Endodermal cell (in vitro differentiated cells): ENCODE measurements around the gene GNAQ. TPM values are rescaled to one million over a fixed set of nuclear protein-coding genes. Genes with fewer than 3 reads are reported as not detected.

Experiments used
- DNase-seq: peaks from one replicate; pipeline ENCODE4 v3.0.0-alpha.2; 2017
- H3K27ac ChIP-seq: 2 replicates; pipeline ENCODE4 v1.5.1; 2013; ENCODE audit warnings: mild to moderate bottlenecking, low read depth, low read length, moderate library complexity
- H3K27me3 ChIP-seq: 2 replicates; pipeline ENCODE4 v1.6.1; 2013; ENCODE audit warnings: mild to moderate bottlenecking, low read length, moderate library complexity; ENCODE audit not compliant: insufficient read depth, control insufficient read depth, poor library complexity, severe bottlenecking
- H3K36me3 ChIP-seq: 2 replicates; pipeline ENCODE4 v1.7.0; 2013; ENCODE audit warnings: mild to moderate bottlenecking, low read length, moderate library complexity; ENCODE audit not compliant: control insufficient read depth, insufficient read depth
- H3K4me1 ChIP-seq: one replicate; pipeline ENCODE4 v1.7.0; 2013; ENCODE audit warnings: low read length; ENCODE audit not compliant: control insufficient read depth, insufficient read depth
- H3K4me3 ChIP-seq: 2 replicates; pipeline ENCODE4 v1.5.1; 2013; ENCODE audit warnings: mild to moderate bottlenecking, low read length, moderate library complexity
- H3K9ac ChIP-seq: 2 replicates; pipeline ENCODE4 v1.6.1; 2013; ENCODE audit warnings: mild to moderate bottlenecking, low read length, moderate library complexity; ENCODE audit not compliant: poor library complexity, severe bottlenecking; ENCODE audit errors: extremely low read depth
- H3K9me3 ChIP-seq: 2 replicates; pipeline ENCODE4 v1.6.1; 2013; ENCODE audit warnings: mild to moderate bottlenecking, low read length, moderate library complexity; ENCODE audit not compliant: control insufficient read depth
- H3K27ac Mint-ChIP-seq: 2 replicates; pipeline ENCODE4 v1.8.0; 2020; ENCODE audit warnings: mixed read lengths
- H3K27me3 Mint-ChIP-seq: 2 replicates; pipeline ENCODE4 v1.8.0; 2021; ENCODE audit warnings: mild to moderate bottlenecking, mixed read lengths; ENCODE audit not compliant: insufficient read depth
- H3K36me3 Mint-ChIP-seq: 2 replicates; pipeline ENCODE4 v1.8.0; 2020; ENCODE audit warnings: low read depth, mixed read lengths
- H3K4me1 Mint-ChIP-seq: 2 replicates; pipeline ENCODE4 v1.8.0; 2020; ENCODE audit warnings: mixed read lengths
- H3K4me3 Mint-ChIP-seq: 2 replicates; pipeline ENCODE4 v1.8.0; 2020; ENCODE audit warnings: mild to moderate bottlenecking, moderate library complexity, mixed read lengths
- H3K9me3 Mint-ChIP-seq: 2 replicates; pipeline ENCODE4 v1.8.0; 2020; ENCODE audit warnings: mild to moderate bottlenecking, mixed read lengths
- WGBS, 2 experiments: methylation state at CpG; one replicate each; pipeline versions ENCODE4 v1.1.5 to v1.1.7; 2013; ENCODE audit warnings: missing lambda C conversion rate in 2 of 2, mixed read lengths in 1 of 2; ENCODE audit not compliant: insufficient coverage in 1 of 2, insufficient read length in 1 of 2; 5-methylcytosine and 5-hydroxymethylcytosine counted together
- total RNA-seq, 2 donors: library from RNA; stranded (reverse); fragmentation: NEBNext Ultra II Directional in 1 of 2; extraction: Animal tissue kit (Norgen Biotek cat#: 25700) in 1 of 2; gene quantifications; 2 replicates in 1 of 2; 3 replicates in 1 of 2; pipeline ENCODE4 v1.2.1, GENCODE V29; 2021
- TF ChIP-seq, protein P1 (sequence below): fragments of 200-600 bp; sonication (generic); conservative IDR thresholded peaks from 2 replicates; pipeline ENCODE4 v1.5.0; 2021; ENCODE audit warnings: antibody characterized with exemption, mild to moderate bottlenecking

The GNAQ gene
- total RNA-seq, 2 donors from 2014 or later = 46.0 to 57.6 TPM

DNA sequence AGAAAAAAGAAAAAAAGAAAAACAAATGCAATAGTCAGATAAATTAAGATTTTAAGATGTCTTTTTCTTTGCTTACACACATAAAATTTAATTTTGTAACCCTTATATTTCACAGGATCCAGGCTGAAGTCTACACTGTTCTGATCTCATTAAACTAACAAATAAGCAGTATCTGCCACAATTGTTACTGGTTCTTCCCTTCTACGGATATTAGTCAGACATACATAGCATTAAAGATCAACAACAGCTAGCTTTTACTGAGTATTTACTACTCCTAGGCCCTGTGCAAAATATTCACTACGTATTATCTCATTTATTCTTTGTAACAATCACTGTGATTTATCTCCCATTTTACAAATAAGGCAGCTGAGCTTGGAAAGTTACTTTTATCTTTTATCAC lies 34.9 kb downstream of the GNAQ start:
- Mint-ChIP-seq H3K9me3 (peaks cover 3% of the 10 kb centered on the region), H3K27ac (no peak overlapping the region), H3K4me3 (no peak overlapping the region), H3K36me3 (peaks cover 14% of the 10 kb centered on the region), H3K4me1 (peaks cover 2% of the 10 kb centered on the region), H3K27me3 (no peaks in the 10 kb centered on the region)
- Histone ChIP-seq H3K9ac (no peak overlapping the region), H3K27me3 (no peaks in the 10 kb centered on the region), H3K4me3 (no peak overlapping the region), H3K9me3 (peaks cover 6% of the 10 kb centered on the region), H3K36me3 (peaks cover 8% of the 10 kb centered on the region), H3K4me1 (no peaks in the 10 kb centered on the region), H3K27ac (no peak overlapping the region)
- no peak for DNase-seq
- WGBS, 2 experiments = 93 to 97% methylated on average over 2 of the region's 2 CpGs
- TF ChIP-seq, protein P1, sequence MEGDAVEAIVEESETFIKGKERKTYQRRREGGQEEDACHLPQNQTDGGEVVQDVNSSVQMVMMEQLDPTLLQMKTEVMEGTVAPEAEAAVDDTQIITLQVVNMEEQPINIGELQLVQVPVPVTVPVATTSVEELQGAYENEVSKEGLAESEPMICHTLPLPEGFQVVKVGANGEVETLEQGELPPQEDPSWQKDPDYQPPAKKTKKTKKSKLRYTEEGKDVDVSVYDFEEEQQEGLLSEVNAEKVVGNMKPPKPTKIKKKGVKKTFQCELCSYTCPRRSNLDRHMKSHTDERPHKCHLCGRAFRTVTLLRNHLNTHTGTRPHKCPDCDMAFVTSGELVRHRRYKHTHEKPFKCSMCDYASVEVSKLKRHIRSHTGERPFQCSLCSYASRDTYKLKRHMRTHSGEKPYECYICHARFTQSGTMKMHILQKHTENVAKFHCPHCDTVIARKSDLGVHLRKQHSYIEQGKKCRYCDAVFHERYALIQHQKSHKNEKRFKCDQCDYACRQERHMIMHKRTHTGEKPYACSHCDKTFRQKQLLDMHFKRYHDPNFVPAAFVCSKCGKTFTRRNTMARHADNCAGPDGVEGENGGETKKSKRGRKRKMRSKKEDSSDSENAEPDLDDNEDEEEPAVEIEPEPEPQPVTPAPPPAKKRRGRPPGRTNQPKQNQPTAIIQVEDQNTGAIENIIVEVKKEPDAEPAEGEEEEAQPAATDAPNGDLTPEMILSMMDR = no peak

DNA sequence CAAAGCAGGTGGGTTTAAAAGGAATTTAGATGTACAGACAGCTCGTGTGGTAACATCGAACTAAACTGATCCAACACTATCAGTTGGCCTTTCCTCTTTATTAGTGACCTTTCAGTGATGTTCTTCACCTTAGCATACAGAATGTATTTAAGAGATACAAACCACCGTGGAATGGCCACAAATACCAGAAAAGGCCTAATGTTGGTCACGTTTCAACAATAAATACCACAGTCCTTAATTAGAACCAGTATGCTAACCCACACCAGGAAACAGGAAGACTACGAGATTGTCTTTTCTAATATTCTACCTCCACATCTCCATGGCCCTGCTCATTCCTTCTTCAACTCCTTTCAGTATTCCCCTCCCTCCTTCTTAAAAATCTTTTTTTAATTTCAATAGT lies 40.4 kb downstream of the GNAQ start:
- Histone ChIP-seq H3K4me1 (no peaks in the 10 kb centered on the region), H3K9ac (no peak overlapping the region), H3K4me3 (no peak overlapping the region), H3K27ac (no peak overlapping the region), H3K36me3 (peaks cover 8% of the 10 kb centered on the region), H3K27me3 (no peaks in the 10 kb centered on the region), H3K9me3 (peaks cover 6% of the 10 kb centered on the region)
- H3K4me1 Mint-ChIP-seq = peaks cover 3% of the 10 kb centered on the region
- peaks cover 3% of the 10 kb centered on the region for H3K9me3 Mint-ChIP-seq
- 82 to 90% methylated on average over 5 of the region's 5 CpGs for WGBS, 2 experiments
- H3K27ac Mint-ChIP-seq = no peak overlapping the region
- H3K36me3 Mint-ChIP-seq = peaks cover 16% of the 10 kb centered on the region
- TF ChIP-seq, protein P1 = no peak
- no peak overlapping the region for H3K4me3 Mint-ChIP-seq
- no peaks in the 10 kb centered on the region for H3K27me3 Mint-ChIP-seq
- DNase-seq = no peak

DNA sequence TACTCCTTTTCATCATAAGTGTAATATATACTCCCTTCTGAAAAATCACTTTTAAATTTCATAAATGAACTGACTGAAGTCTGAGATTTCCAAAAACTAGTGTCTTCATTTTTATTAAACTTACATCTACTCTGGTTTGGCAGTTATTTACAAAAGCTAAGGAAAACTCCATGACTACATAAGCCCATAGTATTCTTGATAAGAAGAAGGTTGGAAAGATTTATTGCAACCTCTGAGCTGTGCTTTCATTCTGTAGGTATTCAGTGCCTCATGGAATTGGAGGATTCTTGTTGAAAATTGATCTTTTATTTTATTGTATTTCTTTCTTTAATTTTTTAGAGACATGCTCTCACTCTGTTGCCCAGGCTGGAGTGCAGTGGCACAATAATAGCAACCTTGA lies 41.7 kb downstream of the GNAQ start:
- Histone ChIP-seq H3K9me3 (peaks cover 6% of the 10 kb centered on the region), H3K9ac (no peak overlapping the region), H3K27ac (no peak overlapping the region), H3K36me3 (peaks cover 8% of the 10 kb centered on the region), H3K4me1 (no peaks in the 10 kb centered on the region), H3K27me3 (no peaks in the 10 kb centered on the region), H3K4me3 (no peak overlapping the region)
- TF ChIP-seq, protein P1 = no peak
- Mint-ChIP-seq H3K27ac (no peak overlapping the region), H3K4me3 (no peak overlapping the region), H3K9me3 (peaks cover 3% of the 10 kb centered on the region), H3K36me3 (peaks cover 14% of the 10 kb centered on the region), H3K4me1 (peaks cover 7% of the 10 kb centered on the region), H3K27me3 (no peaks in the 10 kb centered on the region)
- no peak for DNase-seq
